Esophagus muscularis mucosa (tissue), 3 donors: ENCODE measurements around the gene FABP6.

Experiments used
- EP300 ChIP-seq: sonication (generic); formaldehyde crosslinking; IDR thresholded peaks from one replicate; pipeline ENCODE4 v1.6.1; 2017; ENCODE audit warnings: antibody characterized with exemption
- TF ChIP-seq, protein P1 (sequence below), 3 experiments: fragments of 200-600 bp in 2 of 3; fragments of 450-650 bp in 1 of 3; sonication (generic) in 2 of 3; IDR thresholded peaks; one replicate each; pipeline ENCODE4 v1.5.1; 2017 to 2019; ENCODE audit warnings: antibody characterized with exemption in 3 of 3, mild to moderate bottlenecking in 2 of 3, moderate library complexity in 1 of 3

- TF ChIP-seq, protein P1, sequence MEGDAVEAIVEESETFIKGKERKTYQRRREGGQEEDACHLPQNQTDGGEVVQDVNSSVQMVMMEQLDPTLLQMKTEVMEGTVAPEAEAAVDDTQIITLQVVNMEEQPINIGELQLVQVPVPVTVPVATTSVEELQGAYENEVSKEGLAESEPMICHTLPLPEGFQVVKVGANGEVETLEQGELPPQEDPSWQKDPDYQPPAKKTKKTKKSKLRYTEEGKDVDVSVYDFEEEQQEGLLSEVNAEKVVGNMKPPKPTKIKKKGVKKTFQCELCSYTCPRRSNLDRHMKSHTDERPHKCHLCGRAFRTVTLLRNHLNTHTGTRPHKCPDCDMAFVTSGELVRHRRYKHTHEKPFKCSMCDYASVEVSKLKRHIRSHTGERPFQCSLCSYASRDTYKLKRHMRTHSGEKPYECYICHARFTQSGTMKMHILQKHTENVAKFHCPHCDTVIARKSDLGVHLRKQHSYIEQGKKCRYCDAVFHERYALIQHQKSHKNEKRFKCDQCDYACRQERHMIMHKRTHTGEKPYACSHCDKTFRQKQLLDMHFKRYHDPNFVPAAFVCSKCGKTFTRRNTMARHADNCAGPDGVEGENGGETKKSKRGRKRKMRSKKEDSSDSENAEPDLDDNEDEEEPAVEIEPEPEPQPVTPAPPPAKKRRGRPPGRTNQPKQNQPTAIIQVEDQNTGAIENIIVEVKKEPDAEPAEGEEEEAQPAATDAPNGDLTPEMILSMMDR (IDR thresholded peaks at IDR 0.05), result no peak
- TF ChIP-seq EP300, result no peak
Measured at GRCh38 chr5:160280384-160281095, 51.2 kb downstream of the FABP6 start.
